GM12878 (cell line): ENCODE measurements around the gene MITD1. TPM values are rescaled to one million over a fixed set of nuclear protein-coding genes. Genes with fewer than 3 reads are reported as not detected.

Source experiments
- ATAC-seq: fragments of 200-7000 bp; cut with Tn5 transposase; 3 replicates; pipeline ENCODE4 v1.9.1; 2020; ENCODE audit warnings: mild to moderate bottlenecking, moderate library complexity
- BruUV-seq: library from RNA; stranded (reverse); fragments of 400-500 nt; replicated peaks from 2 replicates; lab custom pipeline; 2021; lab: Mats Ljungman, UMichigan
- CTCF ChIA-PET: fragments of 300-600 bp; sonication (Branson Sonifier 250); formaldehyde crosslinking; extraction: SDS; loops from one replicate; lab custom pipeline; 2021; ENCODE audit warnings: inconsistent platforms; lab: Yijun Ruan, JAX
- POLR2A ChIA-PET: fragments of 350-600 bp; formaldehyde crosslinking; extraction: SDS; loops from one replicate; lab custom pipeline; 2021; ENCODE audit warnings: inconsistent platforms; lab: Charles Lee
- RAD21 ChIA-PET: fragments of 300-600 bp; sonication (Branson Sonifier 250); formaldehyde crosslinking; loops from one replicate; lab custom pipeline; 2023; ENCODE audit warnings: antibody characterized with exemption; ENCODE audit not compliant: unreplicated experiment; lab: Charles Lee
- SMC1A ChIA-PET: fragments of 300-600 bp; sonication (Branson Sonifier 250); formaldehyde crosslinking; loops from one replicate; lab custom pipeline; 2023; ENCODE audit not compliant: unreplicated experiment, uncharacterized antibody; lab: Charles Lee
- DNase-seq: peaks from one replicate; pipeline ENCODE4 v3.0.0-alpha.2; 2011; ENCODE audit warnings: low read depth, low spot score
- FAIRE-seq: peaks from 3 replicates; lab custom pipeline; 2011; peaks lifted over from hg19 to GRCh38; lab: Jason Lieb, UNC
- H2AFZ ChIP-seq: 2 replicates; pipeline ENCODE4 v1.6.0; 2011; ENCODE audit warnings: low read depth, low read length, control low read depth; ENCODE audit not compliant: control insufficient read depth
- H3K27ac ChIP-seq: 2 replicates; pipeline ENCODE4 v1.5.1; 2011; ENCODE audit warnings: control low read depth; ENCODE audit not compliant: control insufficient read depth, insufficient read depth
- H3K27me3 ChIP-seq, 2 experiments: replicated peaks in 1 of 2; 2 replicates each; pipeline versions ENCODE4 v1.6.0 to v1.6.1; 2011; ENCODE audit warnings: low read length in 1 of 2; ENCODE audit not compliant: control insufficient read depth in 2 of 2, insufficient read depth in 2 of 2
- H3K36me3 ChIP-seq, 2 experiments: 2 replicates each; pipeline ENCODE4 v1.5.1; 2011; ENCODE audit warnings: low read length in 1 of 2; ENCODE audit not compliant: control insufficient read depth in 2 of 2, insufficient read depth in 2 of 2
- H3K4me1 ChIP-seq: 2 replicates; pipeline ENCODE4 v1.6.1; 2011; ENCODE audit warnings: mild to moderate bottlenecking, low read length, moderate library complexity, mixed read lengths; ENCODE audit not compliant: control insufficient read depth, insufficient read depth
- H3K4me2 ChIP-seq: 2 replicates; pipeline ENCODE4 v1.6.0; 2011; ENCODE audit warnings: control low read depth; ENCODE audit not compliant: control insufficient read depth, insufficient read depth
- H3K4me3 ChIP-seq: fragments of 200-600 bp; sonication (generic); 2 replicates; pipeline ENCODE4 v1.5.1; 2016
- H3K79me2 ChIP-seq: 2 replicates; pipeline ENCODE4 v1.6.0; 2011; ENCODE audit warnings: low read length; ENCODE audit not compliant: control insufficient read depth, insufficient read depth
- H3K9ac ChIP-seq: 2 replicates; pipeline ENCODE4 v1.8.0; 2011; ENCODE audit warnings: low read length, control low read depth, mixed read lengths; ENCODE audit not compliant: control insufficient read depth, insufficient read depth
- H3K9me3 ChIP-seq: replicated peaks from 3 replicates; pipeline ENCODE4 v1.5.1; 2011; ENCODE audit warnings: mild to moderate bottlenecking, low read length; ENCODE audit not compliant: control insufficient read depth, insufficient read depth
- H4K20me1 ChIP-seq: 2 replicates; pipeline ENCODE4 v1.6.0; 2011; ENCODE audit not compliant: control insufficient read depth, insufficient read depth
- DPF2 ChIP-seq: fragments of 450-650 bp; IDR thresholded peaks from 2 replicates; pipeline ENCODE4 v1.6.1; 2017; ENCODE audit warnings: mild to moderate bottlenecking
- GATAD2B ChIP-seq: fragments of 450-650 bp; conservative IDR thresholded peaks from 2 replicates; pipeline ENCODE4 v1.6.1; 2017; ENCODE audit warnings: low read depth, mild to moderate bottlenecking, moderate library complexity
- IRF4 ChIP-seq: IDR thresholded peaks from 2 replicates; pipeline ENCODE4 v1.6.1; 2011; ENCODE audit warnings: low read depth, low read length
- YY1 ChIP-seq: IDR thresholded peaks from 2 replicates; pipeline ENCODE4 v1.6.1; 2011; ENCODE audit warnings: low read depth, mild to moderate bottlenecking, low read length
- ZNF274 ChIP-seq: IDR thresholded peaks from one replicate; pipeline ENCODE4 v1.8.0; 2011; ENCODE audit not compliant: insufficient read length, insufficient read depth
- in situ Hi-C: fragments of 300-500 bp; cut with MboI; formaldehyde crosslinking; loops from 9 replicates; pipeline ENCODE4 v1.14.3; 2018; ENCODE audit warnings: mixed read lengths
- intact Hi-C: fragments of 100-400 bp; cut with micrococcal nuclease; formaldehyde crosslinking; loops from one replicate; pipeline ENCODE4 v1.14.2; 2022; ENCODE audit not compliant: unreplicated experiment
- polyA plus RNA-seq, 11 experiments: library from polyadenylated mRNA; depleted of rRNA in 4 of 11; unstranded in 6 of 11; stranded (reverse) in 5 of 11; fragments of >200 nt; fragmentation: Nextera tagmentation in 4 of 11; fragmentation: Illumina TruSeq in 1 of 11; extraction: Ambion mirVana in 4 of 11; extraction: Trizol in 1 of 11; gene quantifications; 1 replicate in 1 of 11; 2 replicates in 10 of 11; pipeline versions ENCODE4 v1.2.1 to v1.2.3, GENCODE V29; 2011 to 2016; ENCODE audit warnings: inconsistent platforms in 2 of 11, missing spikeins in 2 of 11, low read depth in 1 of 11
- total RNA-seq, 4 experiments: library from RNA; depleted of rRNA in 3 of 4; stranded (reverse); fragments of >200 nt in 3 of 4; fragmentation: Illumina TruSeq in 1 of 4; extraction: Trizol in 1 of 4; gene quantifications; 2 replicates each; pipeline versions ENCODE4 v1.2.1 to v1.2.3, GENCODE V29; 2013 to 2021
- TF ChIP-seq, protein P1 (sequence below): fragments of 450-650 bp; IDR thresholded peaks from 2 replicates; pipeline ENCODE4 v1.6.1; 2017; ENCODE audit warnings: low read depth, mild to moderate bottlenecking, moderate library complexity

Gene MITD1
- total and polyA plus RNA-seq, 10 of the 15 experiments (the other 5 are each of a cell fraction or from before 2014, with no cell fraction given) = 33.0 to 116 (median 63.5) TPM

DNA sequence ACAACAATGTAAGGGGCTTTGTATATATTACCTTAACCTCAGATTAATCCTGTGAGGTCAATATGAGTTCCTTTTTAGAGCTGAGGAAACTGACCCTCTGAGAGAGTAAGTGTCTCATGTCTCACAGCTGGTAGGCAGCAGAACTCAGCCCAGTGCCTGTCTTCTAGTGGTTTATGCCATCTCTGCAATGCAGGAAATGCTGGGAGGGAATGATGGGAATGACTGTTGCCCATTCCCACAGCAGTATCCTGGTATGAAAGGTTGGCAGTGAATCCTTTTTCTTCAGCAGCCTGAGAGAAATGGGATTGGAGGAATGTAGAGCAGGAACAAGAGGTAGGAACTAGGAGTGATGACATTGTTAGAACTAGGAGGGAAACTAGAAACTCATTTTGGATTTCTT, 6.2 kb upstream of the MITD1 start:
- no peaks in the 10 kb centered on the region for H3K27me3 ChIP-seq
- H2AFZ ChIP-seq = no peak overlapping the region
- H3K79me2 ChIP-seq = peaks cover 25% of the 10 kb centered on the region
- CTCF ChIA-PET = no interaction called here
- H3K9ac ChIP-seq = no peak overlapping the region
- TF ChIP-seq ZNF274 (no peak), IRF4 (no peak), GATAD2B (no peak), DPF2 (no peak), YY1 (no peak)
- TF ChIP-seq, protein P1, sequence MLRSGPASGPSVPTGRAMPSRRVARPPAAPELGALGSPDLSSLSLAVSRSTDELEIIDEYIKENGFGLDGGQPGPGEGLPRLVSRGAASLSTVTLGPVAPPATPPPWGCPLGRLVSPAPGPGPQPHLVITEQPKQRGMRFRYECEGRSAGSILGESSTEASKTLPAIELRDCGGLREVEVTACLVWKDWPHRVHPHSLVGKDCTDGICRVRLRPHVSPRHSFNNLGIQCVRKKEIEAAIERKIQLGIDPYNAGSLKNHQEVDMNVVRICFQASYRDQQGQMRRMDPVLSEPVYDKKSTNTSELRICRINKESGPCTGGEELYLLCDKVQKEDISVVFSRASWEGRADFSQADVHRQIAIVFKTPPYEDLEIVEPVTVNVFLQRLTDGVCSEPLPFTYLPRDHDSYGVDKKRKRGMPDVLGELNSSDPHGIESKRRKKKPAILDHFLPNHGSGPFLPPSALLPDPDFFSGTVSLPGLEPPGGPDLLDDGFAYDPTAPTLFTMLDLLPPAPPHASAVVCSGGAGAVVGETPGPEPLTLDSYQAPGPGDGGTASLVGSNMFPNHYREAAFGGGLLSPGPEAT = no peak
- TF ChIP-seq, all 136 proteins: peak for 0
- in situ Hi-C loops (loop anchor here (25.0 kb wide), 1 partner anchor 300 kb away; the partner anchor contains the start of gene REV1), intact Hi-C loops (no loop called here)
- no peaks in the 10 kb centered on the region for H4K20me1 ChIP-seq
- H3K4me1 ChIP-seq = no peaks in the 10 kb centered on the region; the same call in 1 of the 2 replicates
- H3K27ac ChIP-seq = no peak overlapping the region
- ChIA-PET SMC1A (no interaction called here), POLR2A (interaction anchor here (0.7 kb wide), 1 partner anchor 19 kb away, joined by 3 read pairs; no protein-coding TSS in a partner anchor), RAD21 (no interaction called here)
- DNase-seq (no peak), FAIRE-seq (no peak), ATAC-seq (no peak)
- no peak overlapping the region for H3K4me2 ChIP-seq
- H3K9me3 ChIP-seq = no peaks in the 10 kb centered on the region
- peaks cover 0 to 7% of the 10 kb centered on the region in 2 experiments; a peak in 2 of 4 replicates for H3K36me3 ChIP-seq
- no TSS peak for BruUV-seq
- no peak overlapping the region for H3K4me3 ChIP-seq
